Liver (tissue), 9 donors: ENCODE results near the gene SCGB3A2. TPM values are rescaled to one million over a fixed set of nuclear protein-coding genes. Genes with fewer than 3 reads are reported as not detected.

Experiments
- DNase-seq: peaks from one replicate; pipeline ENCODE4 v3.0.0-alpha.2; 2017; ENCODE audit warnings: low spot score
- H3K27ac ChIP-seq, 2 donors: one replicate each; pipeline ENCODE4 v1.7.0; 2013; ENCODE audit warnings: inconsistent platforms in 2 of 2, low read length in 2 of 2, control low read depth in 1 of 2, low read depth in 1 of 2, mild to moderate bottlenecking in 1 of 2
- H3K27me3 ChIP-seq, 4 donors: one replicate each; pipeline versions ENCODE4 v1.6.1 to v1.7.0; 2013; ENCODE audit warnings: low read length in 3 of 4, inconsistent platforms in 1 of 4, mild to moderate bottlenecking in 1 of 4, moderate library complexity in 1 of 4; ENCODE audit not compliant: control insufficient read depth in 4 of 4, insufficient read depth in 4 of 4
- H3K36me3 ChIP-seq, 4 donors: one replicate each; pipeline versions ENCODE4 v1.6.1 to v1.7.0; 2013; ENCODE audit warnings: low read length in 3 of 4, mild to moderate bottlenecking in 3 of 4, low read depth in 1 of 4, moderate library complexity in 1 of 4; ENCODE audit not compliant: control insufficient read depth in 4 of 4, insufficient read depth in 3 of 4
- H3K4me1 ChIP-seq, 4 donors: one replicate each; pipeline versions ENCODE4 v1.6.1 to v1.7.0; 2013; ENCODE audit warnings: low read length in 3 of 4, mild to moderate bottlenecking in 3 of 4, moderate library complexity in 1 of 4; ENCODE audit not compliant: control insufficient read depth in 4 of 4, insufficient read depth in 4 of 4
- H3K4me3 ChIP-seq, 3 donors: one replicate each; pipeline versions ENCODE4 v1.6.1 to v1.7.0; 2013; ENCODE audit warnings: low read length in 3 of 3, control low read depth in 1 of 3, low read depth in 1 of 3, mild to moderate bottlenecking in 1 of 3
- H3K9ac ChIP-seq, 2 donors: one replicate each; pipeline ENCODE4 v1.7.0; 2013; ENCODE audit warnings: low read length in 2 of 2, mild to moderate bottlenecking in 2 of 2, moderate library complexity in 2 of 2, control low read depth in 1 of 2, low read depth in 1 of 2
- H3K9me3 ChIP-seq, 4 donors: one replicate each; pipeline versions ENCODE4 v1.6.1 to v1.7.0; 2013; ENCODE audit warnings: low read length in 3 of 4; ENCODE audit not compliant: control insufficient read depth in 4 of 4
- ATF3 ChIP-seq: IDR thresholded peaks from 2 replicates; pipeline ENCODE4 v1.6.1; 2016; ENCODE audit warnings: antibody characterized with exemption
- CTCF ChIP-seq: fragments of 150-350 bp; IDR thresholded peaks from 2 replicates; pipeline ENCODE4 v1.5.1; 2017; ENCODE audit warnings: improper control_type of control experiment, low read depth, low read length; ENCODE audit not compliant: missing input control
- EGR1 ChIP-seq, 2 donors: IDR thresholded peaks; 2 replicates each; pipeline ENCODE4 v1.6.1; 2016 to 2018; ENCODE audit warnings: antibody characterized with exemption in 2 of 2, low read depth in 2 of 2
- FOXA1 ChIP-seq: IDR thresholded peaks from 2 replicates; pipeline ENCODE4 v1.6.1; 2016; ENCODE audit warnings: antibody characterized with exemption
- FOXA2 ChIP-seq: IDR thresholded peaks from 2 replicates; pipeline ENCODE4 v1.6.1; 2016; ENCODE audit warnings: antibody characterized with exemption
- GABPA ChIP-seq, 2 donors: IDR thresholded peaks in 1 of 2; conservative IDR thresholded peaks in 1 of 2; 2 replicates each; pipeline ENCODE4 v1.6.1; 2016; ENCODE audit warnings: antibody characterized with exemption in 2 of 2, mild to moderate bottlenecking in 1 of 2, moderate library complexity in 1 of 2
- HNF4A ChIP-seq, 2 donors: conservative IDR thresholded peaks; 2 replicates each; pipeline ENCODE4 v1.6.1; 2016; ENCODE audit warnings: antibody characterized with exemption in 2 of 2, mild to moderate bottlenecking in 2 of 2
- HNF4G ChIP-seq: IDR thresholded peaks from 2 replicates; pipeline ENCODE4 v1.6.1; 2016; ENCODE audit warnings: antibody characterized with exemption
- JUND ChIP-seq, 2 donors: IDR thresholded peaks; 2 replicates each; pipeline ENCODE4 v1.6.1; 2016; ENCODE audit warnings: antibody characterized with exemption in 2 of 2
- MAX ChIP-seq: IDR thresholded peaks from 2 replicates; pipeline ENCODE4 v1.6.1; 2016; ENCODE audit warnings: antibody characterized with exemption
- NR2F2 ChIP-seq: IDR thresholded peaks from 2 replicates; pipeline ENCODE4 v1.6.1; 2016; ENCODE audit warnings: antibody characterized with exemption
- RAD21 ChIP-seq, 2 donors: IDR thresholded peaks; 2 replicates each; pipeline ENCODE4 v1.6.1; 2016; ENCODE audit warnings: antibody characterized with exemption in 2 of 2, mild to moderate bottlenecking in 2 of 2
- RXRA ChIP-seq, 2 donors: IDR thresholded peaks; 2 replicates each; pipeline ENCODE4 v1.6.1; 2017 to 2018; ENCODE audit warnings: antibody characterized with exemption in 2 of 2, mild to moderate bottlenecking in 1 of 2
- SP1 ChIP-seq: IDR thresholded peaks from 2 replicates; pipeline ENCODE4 v1.6.1; 2018; ENCODE audit warnings: antibody characterized with exemption, mild to moderate bottlenecking
- TAF1 ChIP-seq: conservative IDR thresholded peaks from 2 replicates; pipeline ENCODE4 v1.6.1; 2016; ENCODE audit warnings: antibody characterized with exemption, mild to moderate bottlenecking
- YY1 ChIP-seq: IDR thresholded peaks from 2 replicates; pipeline ENCODE4 v1.6.1; 2016; ENCODE audit warnings: antibody characterized with exemption, mild to moderate bottlenecking
- ZBTB33 ChIP-seq: IDR thresholded peaks from 2 replicates; pipeline ENCODE4 v1.6.1; 2016; ENCODE audit warnings: antibody characterized with exemption
- WGBS: extraction: QIAGEN DNeasy Blood & Tissue Kit; methylation state at CpG from one replicate; pipeline ENCODE4 v1.1.7; 2013; 5-methylcytosine and 5-hydroxymethylcytosine counted together
- polyA plus RNA-seq, 2 donors: library from polyadenylated mRNA; stranded (reverse) in 1 of 2; unstranded in 1 of 2; fragments of 200-250 nt in 1 of 2; fragments of >200 nt in 1 of 2; fragmentation: Nextera tagmentation in 1 of 2; extraction: Ambion mirVana in 1 of 2; gene quantifications; one replicate each; pipeline versions ENCODE4 v1.2.1 to v1.2.3, GENCODE V29; 2013 to 2015
- total RNA-seq, 2 donors: library from RNA; depleted of rRNA; stranded (reverse); fragments of >200 nt; gene quantifications; one replicate each; pipeline ENCODE4 v1.2.3, GENCODE V29; 2014
- TF ChIP-seq, protein P1 (sequence below): IDR thresholded peaks from 2 replicates; pipeline ENCODE4 v1.6.1; 2016; ENCODE audit warnings: antibody characterized with exemption, mild to moderate bottlenecking
- donor health status: healthy.
- donor health status: healthy.
- donor health status: healthy.
- donor health status: healthy.
- donor health status: healthy.

Gene SCGB3A2
- total and polyA plus RNA-seq, 4 donors, result not detected

DNA sequence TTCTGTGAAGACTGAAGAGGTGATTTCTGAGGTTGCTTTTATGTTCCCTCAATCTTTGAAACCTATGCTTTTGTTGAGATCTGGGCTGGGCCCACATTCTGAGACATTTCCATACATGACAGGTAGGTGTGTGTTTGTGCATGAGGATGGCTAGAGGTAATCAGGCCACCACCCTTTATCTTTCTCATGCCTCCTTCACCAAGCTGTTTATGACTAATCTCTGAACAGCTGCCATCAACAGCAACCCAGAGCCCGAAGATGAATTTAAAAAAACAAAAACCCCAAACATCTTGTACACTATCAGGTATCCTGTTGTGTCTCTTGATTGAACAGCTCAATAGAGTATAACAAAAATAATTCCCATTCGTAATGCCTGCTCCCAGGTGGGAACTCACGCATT lies 40.4 kb downstream of the SCGB3A2 start:
- Histone ChIP-seq H3K27ac (no peak overlapping the region), H3K27me3 (no peaks in the 10 kb centered on the region), H3K36me3 (no peaks in the 10 kb centered on the region), H3K9ac (no peak overlapping the region), H3K4me1 (no peaks in the 10 kb centered on the region), H3K9me3 (no peaks in the 10 kb centered on the region), H3K4me3 (no peak overlapping the region)
- 84% methylated on average over 3 of the region's 3 CpGs for WGBS
- TF ChIP-seq SP1 (no peak), HNF4G (no peak), JUND (IDR thresholded peaks at IDR 0.05) (no peak), MAX (no peak), FOXA1 (no peak), FOXA2 (no peak), YY1 (no peak), RAD21 (IDR thresholded peaks at IDR 0.05) (no peak), ZBTB33 (no peak), CTCF (no peak), GABPA (IDR thresholded peaks at IDR 0.05 in 1 of 2, conservative IDR thresholded peaks at IDR 0.05 in 1 of 2) (no peak)
- no peak for DNase-seq

- TF ChIP-seq NR2F2, result no peak
- TF ChIP-seq JUND (IDR thresholded peaks at IDR 0.05), result no peak
- TF ChIP-seq ATF3, result no peak
- no peak for TF ChIP-seq RXRA (IDR thresholded peaks at IDR 0.05)
- TF ChIP-seq YY1, result no peak
- no peak for TF ChIP-seq CTCF
- no peak for TF ChIP-seq GABPA (IDR thresholded peaks at IDR 0.05 in 1 of 2, conservative IDR thresholded peaks at IDR 0.05 in 1 of 2)
- no peak for TF ChIP-seq MAX
- no peak for TF ChIP-seq SP1
- TF ChIP-seq EGR1 (IDR thresholded peaks at IDR 0.05; ENCODE audit: low read depth in 2 of 2), result no peak
- no peak for TF ChIP-seq FOXA1
- TF ChIP-seq RAD21 (IDR thresholded peaks at IDR 0.05), result no peak
- no peak for TF ChIP-seq HNF4A (conservative IDR thresholded peaks at IDR 0.05)
- TF ChIP-seq ZBTB33, result no peak
- no peak for TF ChIP-seq TAF1
- TF ChIP-seq HNF4G, result no peak
- TF ChIP-seq, protein P1, sequence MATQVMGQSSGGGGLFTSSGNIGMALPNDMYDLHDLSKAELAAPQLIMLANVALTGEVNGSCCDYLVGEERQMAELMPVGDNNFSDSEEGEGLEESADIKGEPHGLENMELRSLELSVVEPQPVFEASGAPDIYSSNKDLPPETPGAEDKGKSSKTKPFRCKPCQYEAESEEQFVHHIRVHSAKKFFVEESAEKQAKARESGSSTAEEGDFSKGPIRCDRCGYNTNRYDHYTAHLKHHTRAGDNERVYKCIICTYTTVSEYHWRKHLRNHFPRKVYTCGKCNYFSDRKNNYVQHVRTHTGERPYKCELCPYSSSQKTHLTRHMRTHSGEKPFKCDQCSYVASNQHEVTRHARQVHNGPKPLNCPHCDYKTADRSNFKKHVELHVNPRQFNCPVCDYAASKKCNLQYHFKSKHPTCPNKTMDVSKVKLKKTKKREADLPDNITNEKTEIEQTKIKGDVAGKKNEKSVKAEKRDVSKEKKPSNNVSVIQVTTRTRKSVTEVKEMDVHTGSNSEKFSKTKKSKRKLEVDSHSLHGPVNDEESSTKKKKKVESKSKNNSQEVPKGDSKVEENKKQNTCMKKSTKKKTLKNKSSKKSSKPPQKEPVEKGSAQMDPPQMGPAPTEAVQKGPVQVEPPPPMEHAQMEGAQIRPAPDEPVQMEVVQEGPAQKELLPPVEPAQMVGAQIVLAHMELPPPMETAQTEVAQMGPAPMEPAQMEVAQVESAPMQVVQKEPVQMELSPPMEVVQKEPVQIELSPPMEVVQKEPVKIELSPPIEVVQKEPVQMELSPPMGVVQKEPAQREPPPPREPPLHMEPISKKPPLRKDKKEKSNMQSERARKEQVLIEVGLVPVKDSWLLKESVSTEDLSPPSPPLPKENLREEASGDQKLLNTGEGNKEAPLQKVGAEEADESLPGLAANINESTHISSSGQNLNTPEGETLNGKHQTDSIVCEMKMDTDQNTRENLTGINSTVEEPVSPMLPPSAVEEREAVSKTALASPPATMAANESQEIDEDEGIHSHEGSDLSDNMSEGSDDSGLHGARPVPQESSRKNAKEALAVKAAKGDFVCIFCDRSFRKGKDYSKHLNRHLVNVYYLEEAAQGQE, result no peak
- Histone ChIP-seq H3K9me3 (no peaks in the 10 kb centered on the region), H3K27ac (no peak overlapping the region), H3K27me3 (no peaks in the 10 kb centered on the region), H3K4me1 (no peaks in the 10 kb centered on the region), H3K9ac (no peak overlapping the region), H3K4me3 (no peak overlapping the region), H3K36me3 (no peaks in the 10 kb centered on the region)
- 91% methylated on average over 4 of the region's 4 CpGs for WGBS
- no peak for DNase-seq
Observed at GRCh38 chr5:147920420-147921030, 42.0 kb downstream of the SCGB3A2 start.
